GM19395 (cell line): ENCODE results near the gene EYA2.

Source experiments
- ATAC-seq: cut with Tn5 transposase; IDR thresholded peaks from one replicate; pipeline ENCODE4 v1.9.1; 2021; ENCODE audit warnings: mild to moderate bottlenecking, moderate library complexity; ENCODE audit not compliant: unreplicated experiment

The EYA2 gene

DNA sequence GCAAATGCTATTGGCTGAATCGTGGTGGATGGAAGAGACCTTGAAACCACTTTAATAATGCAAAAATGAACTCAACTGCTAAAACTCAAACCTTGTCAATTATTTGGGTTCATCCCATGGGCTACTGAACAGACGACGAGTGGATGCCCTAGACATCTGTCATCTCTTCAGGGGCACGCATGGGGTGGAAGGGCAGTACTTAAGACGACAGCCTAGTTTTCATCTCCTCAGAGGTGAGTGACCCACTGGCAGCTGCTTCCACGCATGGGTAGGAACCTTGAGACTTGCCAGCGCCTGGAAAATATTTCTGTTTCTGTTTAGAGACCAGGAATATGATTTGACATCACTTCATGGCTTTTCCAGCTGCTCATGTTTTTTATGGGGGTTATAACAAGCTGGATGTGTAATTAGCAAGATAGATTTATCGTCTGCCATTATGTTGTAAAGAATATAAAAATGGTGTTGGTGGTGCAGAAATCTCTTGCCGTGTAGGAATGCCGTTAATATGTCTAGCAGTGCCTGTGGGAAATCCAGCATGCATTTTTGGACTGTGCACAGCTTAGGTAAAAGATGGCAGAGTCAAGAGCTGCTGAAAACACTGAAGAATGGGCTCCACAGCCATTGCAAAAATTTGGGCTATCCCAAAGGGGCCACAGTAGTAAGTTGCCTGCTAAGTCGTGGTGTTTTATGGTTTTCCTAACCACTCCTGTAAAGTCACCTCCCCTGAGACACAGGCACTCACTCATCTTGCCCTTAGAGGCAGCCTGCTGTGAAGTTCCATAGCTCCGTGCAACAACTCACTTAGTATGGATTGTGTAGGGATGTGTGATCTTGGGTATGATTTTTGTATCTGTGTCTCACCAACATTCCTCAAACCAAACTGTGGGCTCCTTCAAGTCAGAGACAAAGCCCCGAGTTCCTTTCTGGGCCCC lies 203.3 kb downstream of the EYA2 start:
- no peak for ATAC-seq

DNA sequence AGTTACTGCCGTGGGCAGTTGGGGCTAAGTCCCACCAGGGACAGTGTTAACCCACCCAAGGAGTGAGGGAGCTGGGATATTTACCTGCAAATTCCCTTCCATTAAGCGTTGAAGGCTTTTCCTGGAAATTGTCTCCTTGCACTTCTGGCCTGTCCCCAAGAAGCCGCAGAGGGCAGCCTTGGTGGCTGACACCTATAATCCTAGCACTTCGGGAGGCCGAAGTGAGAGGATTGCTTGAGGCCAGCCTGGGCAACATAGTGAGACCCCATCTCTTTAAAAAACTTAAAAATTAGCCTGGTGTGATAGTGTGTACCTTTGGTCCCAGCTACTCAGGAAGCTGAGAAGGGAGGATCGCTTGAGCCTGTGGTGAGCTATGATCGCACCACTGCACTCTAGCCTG lies 204.4 kb downstream of the EYA2 start:
- no peak for ATAC-seq

DNA sequence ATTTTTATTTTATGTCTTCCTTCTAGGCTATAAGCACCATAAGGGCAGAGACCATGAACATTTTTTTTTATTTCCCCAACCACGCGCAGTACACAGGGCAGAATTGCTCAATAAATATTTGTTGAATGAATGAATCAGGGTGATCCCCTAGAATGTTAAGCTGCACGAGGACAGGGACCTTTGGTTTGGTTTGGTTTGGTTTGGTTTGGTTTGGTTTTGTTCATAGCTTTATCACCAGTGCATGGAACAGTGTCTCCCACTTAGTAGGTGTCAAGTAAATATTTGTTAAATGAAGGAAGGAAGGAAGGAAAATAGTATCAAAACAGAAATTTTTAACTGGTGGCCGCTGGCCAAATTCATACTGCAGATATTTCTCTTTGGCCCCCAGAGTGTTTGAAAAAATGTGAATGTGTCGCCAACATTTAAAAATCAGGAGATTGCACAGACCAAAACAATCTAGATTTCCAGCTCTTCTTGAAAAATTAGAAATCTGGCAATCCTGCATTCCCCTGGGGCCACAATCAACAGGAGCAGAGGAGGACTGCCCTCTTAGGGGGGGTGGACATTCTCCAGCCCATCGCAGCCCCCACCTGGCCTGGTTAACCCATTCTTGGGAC lies 205.3 kb downstream of the EYA2 start:
- ATAC-seq: no peak

DNA sequence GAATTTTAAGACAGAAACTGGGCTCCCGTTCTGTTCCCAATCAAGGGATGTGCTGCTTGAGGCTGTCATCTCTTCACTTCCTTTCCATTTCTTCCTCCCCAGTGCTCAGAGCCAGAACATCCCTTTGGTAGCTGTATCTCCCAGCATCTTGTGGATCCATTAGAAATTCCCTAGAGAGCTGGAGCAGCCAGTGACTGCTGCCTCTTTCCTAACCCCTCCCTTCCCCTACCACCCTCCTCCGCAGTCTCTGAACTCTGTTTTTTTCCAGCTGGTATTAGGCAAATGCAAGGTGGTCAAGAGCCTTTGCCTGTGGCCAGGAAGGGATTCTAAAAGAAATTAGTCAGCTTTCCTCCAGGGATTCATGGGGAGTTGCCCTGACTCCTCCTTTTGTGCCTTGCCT lies 208.0 kb downstream of the EYA2 start:
- no peak for ATAC-seq

DNA sequence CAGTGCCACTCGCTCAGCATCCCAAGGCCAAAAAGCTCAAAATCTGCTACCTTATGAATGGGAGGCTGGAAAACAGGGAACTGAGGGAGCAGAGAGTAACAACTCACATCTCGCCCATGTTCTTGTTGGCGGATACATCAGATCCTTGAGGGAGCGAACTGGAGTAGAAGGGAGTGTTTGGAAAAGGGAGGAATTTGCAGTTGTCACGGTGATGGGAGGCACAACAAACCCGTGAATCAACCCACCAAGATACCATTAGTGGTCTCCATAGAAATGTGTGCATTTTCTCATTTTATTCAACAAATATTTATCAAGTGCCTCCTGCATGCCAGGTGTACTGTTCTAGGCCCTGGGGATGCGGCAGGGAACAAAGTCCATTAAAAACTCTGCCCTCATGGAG lies 212.1 kb downstream of the EYA2 start:
- ATAC-seq: no peak

DNA sequence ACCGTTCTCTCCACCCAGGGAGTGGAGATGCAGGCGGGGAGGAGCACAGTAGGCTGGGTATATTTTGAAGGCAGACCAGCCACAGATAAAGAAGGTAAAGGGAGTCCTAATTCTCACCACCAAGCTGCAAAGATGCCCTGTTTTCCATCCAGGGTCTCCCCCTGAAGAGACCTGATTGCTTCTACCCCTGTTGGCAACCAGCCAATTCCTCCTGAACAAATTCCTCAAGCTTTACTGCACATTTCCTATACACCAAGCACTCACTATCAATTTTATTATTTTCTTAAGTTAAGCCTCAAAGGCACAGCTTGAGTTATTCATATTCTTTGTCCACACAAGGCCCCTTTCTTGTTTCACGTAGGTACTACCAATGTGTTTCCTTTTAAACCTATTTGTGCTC lies 214.4 kb downstream of the EYA2 start:
- ATAC-seq: no peak

DNA sequence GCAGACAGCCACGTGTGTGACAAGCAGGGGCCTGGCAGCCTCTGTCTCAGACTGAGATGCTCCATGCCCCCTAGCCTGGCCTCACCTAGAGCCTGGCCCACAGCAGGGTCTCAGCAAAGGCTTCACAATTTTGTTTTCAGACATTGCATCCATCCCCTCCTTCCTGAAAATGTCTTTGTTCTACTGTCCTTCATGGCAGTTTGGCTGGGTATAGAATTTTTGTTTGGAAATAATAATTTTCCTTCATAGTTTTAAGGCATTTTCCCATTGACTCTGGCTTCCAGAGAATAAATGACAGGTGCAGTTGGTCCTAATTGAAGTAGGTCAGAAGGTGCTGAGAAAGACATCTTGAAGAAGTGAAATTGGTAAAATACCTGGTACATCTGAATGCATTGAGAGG lies 216.2 kb downstream of the EYA2 start:
- ATAC-seq: no peak

DNA sequence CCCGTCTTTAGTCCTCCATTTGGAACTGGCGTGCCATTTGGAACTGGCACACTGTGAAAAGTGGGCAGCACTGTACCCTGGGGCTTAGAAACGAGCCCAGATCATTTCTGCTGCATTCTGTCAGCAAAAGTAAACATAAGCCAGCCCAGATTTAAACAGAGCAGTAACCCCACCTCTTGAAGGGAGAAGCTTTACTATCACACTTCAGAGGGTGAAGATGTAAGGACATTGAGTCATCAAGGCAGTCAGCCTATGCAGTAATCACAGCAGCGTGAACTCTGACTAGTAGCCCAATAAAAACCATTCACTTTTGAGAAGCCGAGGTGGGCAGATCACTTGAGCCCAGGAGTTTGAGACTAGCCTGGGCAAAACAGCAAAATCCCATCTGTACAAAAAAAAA lies 216.9 kb downstream of the EYA2 start:
- ATAC-seq: no peak

DNA sequence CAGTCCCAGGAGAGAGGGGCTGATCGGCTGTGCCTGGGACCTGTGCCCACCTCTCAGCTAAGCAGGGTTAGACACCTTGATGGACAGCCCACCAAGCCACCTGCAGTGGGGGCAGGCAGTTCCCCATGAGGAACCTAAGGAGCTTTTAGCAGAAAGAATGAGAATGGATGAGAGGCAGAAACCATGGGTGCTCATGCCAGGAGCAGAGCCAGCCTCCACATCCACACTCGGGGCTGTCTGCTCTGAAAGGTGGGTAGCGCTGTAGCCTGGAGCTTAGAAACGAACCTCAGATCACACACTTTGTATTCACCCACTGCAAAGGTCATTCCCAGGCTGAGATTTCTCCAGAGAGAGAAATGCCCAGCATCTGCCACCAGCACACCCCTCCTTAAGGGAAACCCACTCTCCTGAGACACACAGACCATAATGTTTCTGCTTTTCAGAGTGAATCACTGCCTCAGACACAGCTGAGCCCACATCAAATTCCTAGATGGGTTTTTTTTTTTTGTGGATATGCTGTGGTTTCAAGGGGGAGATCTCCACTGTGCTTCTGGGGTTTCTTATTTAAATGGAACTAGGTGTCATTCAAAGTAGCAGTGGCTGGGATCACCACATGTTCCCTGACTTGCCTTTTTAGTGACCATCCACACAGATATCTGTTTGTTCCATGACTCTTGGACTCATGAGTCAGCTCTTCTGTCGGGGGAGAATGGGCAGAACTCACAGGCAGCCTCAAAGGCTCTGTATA lies 218.9 kb downstream of the EYA2 start:
- ATAC-seq: no peak

DNA sequence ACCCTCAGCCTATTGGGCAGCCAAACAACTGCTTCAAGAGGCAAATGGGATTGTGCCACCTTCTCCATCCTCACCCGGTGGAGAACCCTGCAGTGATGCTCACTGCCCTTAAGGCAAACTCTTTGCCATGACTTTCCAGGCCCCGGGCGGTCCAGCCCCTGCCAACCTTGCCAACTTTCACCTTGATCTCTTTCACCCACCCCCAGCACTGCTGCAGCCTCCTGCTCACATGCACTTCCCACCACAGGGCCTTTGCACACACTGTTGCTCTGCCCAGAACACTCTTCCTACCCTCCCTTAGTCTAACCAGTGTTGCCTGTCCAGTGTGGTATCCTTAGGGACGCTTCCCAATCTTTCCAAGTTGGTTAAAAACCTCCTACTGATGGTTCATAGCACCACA lies 221.1 kb downstream of the EYA2 start:
- ATAC-seq: no peak

DNA sequence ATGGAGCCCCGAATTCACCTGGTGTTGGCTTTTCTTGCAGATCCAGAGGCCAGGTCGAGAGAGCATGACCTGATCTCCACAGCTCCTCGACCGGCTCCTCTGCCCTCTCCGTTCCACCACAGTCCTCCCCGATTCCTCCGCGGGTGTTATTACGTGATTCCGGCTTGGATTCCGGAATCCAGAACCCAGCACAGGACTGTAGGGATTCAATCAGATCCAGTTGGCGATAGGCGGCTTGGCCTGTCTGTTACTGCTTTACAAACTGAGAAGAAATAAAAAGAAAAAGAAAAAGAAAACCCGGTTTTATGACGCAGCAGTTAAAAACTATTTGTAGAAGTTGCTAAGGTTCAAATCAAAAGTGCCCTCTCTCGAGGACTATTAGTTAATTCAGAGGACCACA lies 222.7 kb downstream of the EYA2 start:
- ATAC-seq: no peak

DNA sequence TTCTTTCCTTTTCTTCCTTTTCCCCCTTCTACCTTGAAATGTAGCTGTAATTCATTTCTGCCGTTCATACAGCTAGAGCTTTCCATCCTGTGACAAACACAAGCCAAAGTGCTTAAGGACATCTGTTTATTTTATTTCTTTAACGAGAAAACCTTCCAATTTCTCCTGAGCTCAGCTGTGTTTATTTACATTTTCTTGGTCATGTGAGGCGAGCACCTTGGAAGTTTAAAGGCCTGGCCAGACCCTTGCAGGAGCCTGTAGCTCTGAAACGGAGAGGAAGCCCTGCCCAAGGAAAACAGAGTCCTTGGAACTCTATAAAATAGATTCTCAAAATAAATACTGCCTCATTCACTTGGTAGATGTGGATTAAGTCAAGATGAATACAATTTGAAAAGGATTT lies 223.1 kb downstream of the EYA2 start:
- no peak for ATAC-seq

DNA sequence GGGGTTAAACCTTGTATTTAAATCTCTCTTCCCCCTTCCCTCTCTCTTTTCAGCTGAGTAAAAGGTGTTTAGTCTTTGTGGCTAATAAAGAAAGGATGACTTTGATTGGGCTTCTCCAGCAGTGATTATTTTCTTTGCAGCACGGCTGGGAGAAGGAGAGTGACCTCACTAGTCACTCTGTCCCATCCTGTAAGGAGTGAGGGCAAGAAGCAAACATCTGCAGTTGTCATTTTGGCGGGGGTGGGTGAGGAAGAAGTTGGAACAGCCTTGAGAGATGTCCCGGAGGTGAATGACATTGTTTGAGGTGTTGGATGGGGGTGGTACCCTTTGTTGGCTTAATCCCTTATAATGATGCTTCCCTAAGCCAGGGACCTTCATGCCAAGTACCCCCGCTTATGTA lies 223.6 kb downstream of the EYA2 start:
- ATAC-seq: no peak

DNA sequence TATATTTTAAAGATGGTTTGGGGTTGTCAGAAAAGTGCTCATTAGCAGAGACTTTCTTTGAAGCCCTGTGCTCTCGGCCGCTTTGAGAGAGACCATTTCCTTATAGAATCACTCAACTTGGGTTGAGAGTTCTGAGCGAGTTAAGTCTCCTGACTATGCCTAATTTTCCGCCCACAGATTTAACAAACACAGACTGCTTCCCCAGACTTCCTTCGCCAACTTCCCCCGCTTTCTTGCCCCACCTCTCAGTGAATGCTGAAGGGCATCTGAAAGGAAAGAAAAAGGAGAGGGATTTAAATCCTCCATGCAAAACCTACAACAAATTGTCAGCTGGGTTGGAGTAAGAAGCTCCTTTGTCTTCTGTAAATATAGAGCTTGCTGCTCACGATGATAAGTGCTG lies 224.0 kb downstream of the EYA2 start:
- no peak for ATAC-seq

DNA sequence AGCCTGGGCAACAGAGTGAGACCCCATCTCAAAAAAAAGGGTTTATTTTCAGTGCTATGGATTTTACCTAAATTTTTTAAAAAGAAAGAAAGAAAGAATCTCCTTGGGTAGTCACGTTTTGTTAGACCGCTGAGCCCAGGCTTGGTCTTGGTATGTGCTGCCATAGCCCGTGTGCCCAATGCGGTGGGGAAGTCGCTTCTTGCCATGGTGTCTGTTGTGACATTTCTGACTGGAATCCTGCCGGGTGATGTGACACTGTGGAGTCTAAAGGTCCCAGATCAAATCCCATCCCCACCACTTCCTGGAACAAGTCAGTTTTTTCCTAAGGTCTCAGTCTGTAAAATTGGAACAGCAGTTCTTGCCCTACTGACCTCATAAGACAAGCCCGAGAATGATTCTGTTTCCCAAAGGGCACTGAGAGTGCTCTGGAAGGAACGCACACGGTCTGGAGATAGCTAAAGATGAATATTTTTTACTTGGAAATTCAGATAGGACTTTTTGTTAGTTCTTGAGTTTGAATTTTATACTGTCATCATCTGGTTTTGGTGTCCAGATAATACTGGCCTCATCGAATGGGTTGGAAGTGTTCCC lies 225.8 kb downstream of the EYA2 start:
- ATAC-seq: no peak

DNA sequence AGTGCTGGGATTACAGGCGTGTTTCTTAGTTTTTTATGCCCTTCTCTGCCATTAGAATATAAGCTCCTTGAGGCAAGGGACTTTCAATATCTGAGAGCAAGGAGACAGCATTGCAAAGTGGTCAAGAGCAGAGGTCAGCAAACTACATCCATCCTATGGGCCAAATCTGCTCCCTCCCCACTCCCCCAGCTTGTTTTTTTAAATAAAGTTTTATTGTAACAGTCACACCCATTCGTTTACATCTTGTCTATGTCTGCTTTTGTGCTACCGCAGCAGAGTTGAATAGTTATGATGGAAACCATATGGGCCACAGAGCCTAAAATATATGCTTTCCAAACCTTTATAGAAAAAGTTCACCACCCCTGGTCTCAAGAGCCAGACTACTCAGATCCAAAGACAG lies 227.9 kb downstream of the EYA2 start:
- no peak for ATAC-seq

DNA sequence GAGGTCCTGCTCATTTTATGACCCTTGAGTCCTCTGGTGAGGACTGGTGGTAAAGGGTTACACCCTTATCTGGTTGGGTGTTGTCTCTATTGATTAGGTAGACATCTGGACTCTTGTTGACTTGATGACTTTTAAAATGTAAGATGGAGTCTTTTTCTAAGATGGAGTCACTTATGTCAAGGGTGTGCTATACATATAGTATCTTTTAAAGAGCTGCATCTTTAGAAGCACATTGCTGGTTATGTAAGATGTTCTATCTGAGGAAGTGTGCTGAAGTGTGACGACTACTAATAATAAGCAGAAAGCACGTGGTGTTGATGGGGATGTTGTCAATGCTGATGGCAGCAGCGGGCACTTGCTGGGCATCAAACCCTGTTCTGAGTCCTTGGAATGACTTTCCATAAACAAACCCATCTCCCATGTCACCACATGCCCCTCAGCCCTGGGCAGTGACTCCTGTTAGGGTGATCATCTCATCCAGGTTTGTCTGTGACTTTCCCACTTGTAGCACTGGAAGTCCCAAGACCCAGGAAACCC lies 229.6 kb downstream of the EYA2 start:
- ATAC-seq: no peak

DNA sequence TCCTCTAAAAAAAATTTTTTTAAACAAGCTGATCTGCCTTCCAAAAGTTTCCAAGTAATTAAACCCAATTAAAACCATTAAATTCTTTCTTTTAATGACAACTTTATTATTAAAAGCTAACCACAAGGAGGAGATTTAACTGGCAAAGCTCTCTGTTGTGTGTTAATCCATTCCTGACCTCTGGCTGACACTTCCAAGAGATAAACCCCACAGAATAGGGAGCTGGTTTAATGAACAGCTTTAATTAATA lies 230.8 kb downstream of the EYA2 start:
- ATAC-seq: no peak

DNA sequence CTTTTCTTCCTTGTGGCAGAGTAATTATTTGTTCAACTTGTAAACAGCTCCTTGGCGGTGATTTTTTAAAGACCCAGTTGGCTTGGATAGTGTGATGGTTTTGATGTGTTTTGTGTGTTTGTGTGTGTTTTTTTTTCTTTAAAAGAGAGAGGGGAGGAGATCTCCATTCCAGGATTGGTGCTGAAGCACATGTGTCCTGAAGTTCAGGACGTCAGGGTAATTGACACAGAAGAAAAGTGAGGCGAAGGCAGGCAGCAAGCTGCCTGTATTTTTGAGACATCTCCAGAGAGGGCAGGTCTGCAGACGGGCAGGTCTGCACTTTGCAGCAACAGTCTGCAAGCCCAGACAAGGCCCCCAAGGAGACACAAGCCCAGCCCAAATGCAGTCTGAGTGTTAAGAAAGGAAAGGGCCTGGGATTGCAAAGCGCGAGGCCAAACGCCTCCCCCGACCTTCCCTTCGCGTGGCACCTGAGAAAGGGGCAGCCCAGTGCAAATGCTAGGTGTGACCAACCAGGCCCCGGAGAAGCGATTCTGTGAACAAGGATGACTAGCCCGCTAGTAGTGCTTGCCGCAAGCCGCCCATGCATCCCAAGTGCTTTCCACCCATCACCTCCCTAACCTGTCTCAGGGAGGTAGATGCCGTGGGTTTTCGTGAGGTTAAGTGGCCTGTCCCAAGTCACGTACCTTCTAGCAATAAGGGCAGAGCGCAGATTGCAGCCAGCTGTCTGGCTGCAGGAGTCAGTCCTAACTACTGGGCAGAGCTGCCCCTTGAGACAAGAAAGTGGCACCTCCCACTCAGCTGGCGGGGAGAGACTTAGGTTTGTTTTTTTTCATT lies 231.3 kb downstream of the EYA2 start:
- ATAC-seq: no peak

DNA sequence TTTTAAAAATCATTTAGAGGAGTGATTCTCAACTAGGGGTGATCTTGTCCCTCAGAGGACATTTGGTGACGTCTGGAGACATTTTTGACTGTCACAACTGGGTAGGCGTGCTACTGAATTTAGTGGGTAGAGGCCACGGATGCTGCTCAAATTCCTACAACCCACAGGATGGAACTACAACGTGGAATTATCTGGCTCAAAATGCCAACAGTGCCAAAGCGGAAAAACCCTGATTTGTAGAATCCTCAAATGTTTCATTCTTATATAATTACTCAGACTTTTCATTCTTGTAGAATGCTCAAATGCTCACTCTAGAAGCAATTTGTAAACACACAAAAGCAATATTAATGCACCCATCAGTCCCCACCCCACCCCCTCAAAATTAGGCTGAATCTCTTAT lies 232.1 kb downstream of the EYA2 start:
- ATAC-seq: no peak

DNA sequence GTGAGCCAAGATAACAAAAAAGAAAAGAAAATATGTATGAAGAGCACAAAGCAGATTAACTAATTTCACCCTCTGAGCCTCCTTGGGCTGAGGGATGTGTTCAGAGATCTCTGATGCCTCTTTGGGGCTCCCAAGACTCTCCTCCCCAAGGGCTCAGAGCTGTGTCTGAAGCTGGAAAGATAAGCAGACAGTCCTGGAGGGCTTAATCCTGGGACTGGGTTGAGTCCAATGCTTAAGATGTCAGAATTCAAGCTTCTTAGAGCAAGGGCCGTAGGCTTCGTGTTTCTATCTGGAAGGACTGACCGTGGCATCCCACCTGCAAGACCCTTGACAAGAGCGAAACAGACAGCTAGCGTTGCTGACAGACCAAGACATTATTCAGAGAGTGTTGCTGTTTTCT lies 232.9 kb downstream of the EYA2 start:
- no peak for ATAC-seq
